ENCODE results near the gene NDUFV3.
A peak's percentile ranks its signal among the peaks of the same experiment; 100 is the strongest.

Gene NDUFV3

DNA sequence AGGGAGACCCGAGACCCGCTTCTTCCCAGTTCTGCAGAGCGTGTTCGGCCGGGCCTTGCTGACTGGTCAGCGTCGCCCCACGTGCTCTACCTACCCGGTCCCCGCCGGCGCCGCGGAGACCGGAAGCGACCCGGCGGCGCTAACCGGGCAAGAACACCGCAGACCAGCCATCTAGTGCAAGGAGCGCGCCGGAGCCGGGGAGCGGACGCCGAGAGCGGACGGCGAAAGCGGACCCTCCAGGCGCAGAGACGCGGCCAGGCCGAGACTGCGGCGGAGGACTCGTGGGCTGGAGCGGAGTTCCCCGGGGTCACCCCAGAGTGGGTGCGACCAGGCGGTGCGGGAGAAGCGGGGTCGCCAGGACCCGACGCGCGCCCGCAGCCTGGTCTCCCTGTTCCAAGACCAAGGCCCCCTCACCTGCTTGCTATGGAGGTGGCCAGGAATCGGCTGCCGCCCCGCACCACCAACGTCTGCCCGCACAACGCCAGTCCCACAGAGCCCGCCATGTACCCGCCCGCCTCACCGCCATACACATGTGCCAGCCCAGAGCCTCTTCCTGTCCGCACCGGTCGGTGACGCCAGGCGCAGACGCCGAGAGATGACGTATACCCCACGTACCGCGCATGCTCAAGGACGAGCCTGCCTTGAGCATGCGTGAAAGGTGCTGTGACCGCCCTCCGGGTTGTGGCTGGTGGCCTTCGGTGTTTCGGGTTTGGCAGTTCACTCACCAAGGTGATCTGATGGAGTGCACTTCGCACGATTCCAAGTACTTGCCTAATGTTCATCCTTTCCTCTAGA, 13.9 kb upstream of the NDUFV3 start, which contains the start of gene WDR4 (continued):
- TF ChIP-seq ZNF214 (tag by site-specific recombination; IDR thresholded peaks at IDR 0.05; ENCODE audit: borderline replicate concordance) (no peak), ZBTB21 (tag by site-specific recombination; IDR thresholded peaks at IDR 0.05) (peak; percentile 79), ZBTB20 (tag by site-specific recombination; IDR thresholded peaks at IDR 0.05) (peak; percentile 90), ZNF791 (tag by site-specific recombination; IDR thresholded peaks at IDR 0.05) (0 out of 2 replicates have a peak, but pooled peaks have one; percentile 33), RBAK (tag by site-specific recombination; IDR thresholded peaks at IDR 0.05) (no peak; the same call in 1 of the 2 replicates), ZNF561 (tag by site-specific recombination; IDR thresholded peaks at IDR 0.05; ENCODE audit: borderline replicate concordance) (peak; percentile 33), ZNF621 (tag by site-specific recombination; IDR thresholded peaks at IDR 0.05) (no peak), ZNF394 (tag by site-specific recombination; IDR thresholded peaks at IDR 0.05; ENCODE audit: borderline replicate concordance) (peak; percentile 67; the same call in 1 of the 2 replicates), HOXA7 (CRISPR knock-in tag; IDR thresholded peaks at IDR 0.05; ENCODE audit: borderline replicate concordance) (no peak), ZNF707 (tag by site-specific recombination; IDR thresholded peaks at IDR 0.05) (peak; percentile 30; the same call in 1 of the 2 replicates), ZNF510 (tag by site-specific recombination; IDR thresholded peaks at IDR 0.05; ENCODE audit: insufficient replicate concordance) (no peak), ZNF596 (tag by site-specific recombination; IDR thresholded peaks at IDR 0.05) (no peak), GLI4 (tag by site-specific recombination; IDR thresholded peaks at IDR 0.05) (no peak), ZNF521 (tag by site-specific recombination; IDR thresholded peaks at IDR 0.05) (no peak), GLI2 (tag by site-specific recombination; IDR thresholded peaks at IDR 0.05; ENCODE audit: borderline replicate concordance, low read depth) (no peak), SP2 (tag by site-specific recombination; IDR thresholded peaks at IDR 0.05) (peak; percentile 71), ZNF626 (tag by site-specific recombination; IDR thresholded peaks at IDR 0.05) (no peak), ZNF175 (tag by site-specific recombination; IDR thresholded peaks at IDR 0.05) (no peak), ZNF624 (tag by site-specific recombination; IDR thresholded peaks at IDR 0.05) (peak; percentile 65; the same call in 1 of the 2 replicates), ZXDB (tag by site-specific recombination; IDR thresholded peaks at IDR 0.05) (peak; percentile 86; the same call in 1 of the 2 replicates), ZNF501 (tag by site-specific recombination; IDR thresholded peaks at IDR 0.05) (no peak), KLF10 (tag by site-specific recombination; IDR thresholded peaks at IDR 0.05) (no peak), ZNF426 (tag by site-specific recombination; IDR thresholded peaks at IDR 0.05) (no peak), ZNF585B (tag by site-specific recombination; IDR thresholded peaks at IDR 0.05) (no peak), ZNF114 (tag by site-specific recombination; IDR thresholded peaks at IDR 0.05) (no peak), REPIN1 (tag by site-specific recombination; IDR thresholded peaks at IDR 0.05; ENCODE audit: low read depth) (no peak), ZNF529 (tag by site-specific recombination; IDR thresholded peaks at IDR 0.05; ENCODE audit: insufficient replicate concordance) (no peak), ZNF433 (tag by site-specific recombination; IDR thresholded peaks at IDR 0.05; ENCODE audit: low read depth) (no peak), PRDM1 (tag by site-specific recombination; IDR thresholded peaks at IDR 0.05) (no peak)
- TF ChIP-seq, protein P1, sequence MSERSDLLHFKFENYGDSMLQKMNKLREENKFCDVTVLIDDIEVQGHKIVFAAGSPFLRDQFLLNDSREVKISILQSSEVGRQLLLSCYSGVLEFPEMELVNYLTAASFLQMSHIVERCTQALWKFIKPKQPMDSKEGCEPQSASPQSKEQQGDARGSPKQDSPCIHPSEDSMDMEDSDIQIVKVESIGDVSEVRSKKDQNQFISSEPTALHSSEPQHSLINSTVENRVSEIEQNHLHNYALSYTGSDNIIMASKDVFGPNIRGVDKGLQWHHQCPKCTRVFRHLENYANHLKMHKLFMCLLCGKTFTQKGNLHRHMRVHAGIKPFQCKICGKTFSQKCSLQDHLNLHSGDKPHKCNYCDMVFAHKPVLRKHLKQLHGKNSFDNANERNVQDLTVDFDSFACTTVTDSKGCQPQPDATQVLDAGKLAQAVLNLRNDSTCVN (tag by site-specific recombination; optimal IDR thresholded peaks at IDR 0.05), result peak; percentile 90
- TF ChIP-seq, protein P2, sequence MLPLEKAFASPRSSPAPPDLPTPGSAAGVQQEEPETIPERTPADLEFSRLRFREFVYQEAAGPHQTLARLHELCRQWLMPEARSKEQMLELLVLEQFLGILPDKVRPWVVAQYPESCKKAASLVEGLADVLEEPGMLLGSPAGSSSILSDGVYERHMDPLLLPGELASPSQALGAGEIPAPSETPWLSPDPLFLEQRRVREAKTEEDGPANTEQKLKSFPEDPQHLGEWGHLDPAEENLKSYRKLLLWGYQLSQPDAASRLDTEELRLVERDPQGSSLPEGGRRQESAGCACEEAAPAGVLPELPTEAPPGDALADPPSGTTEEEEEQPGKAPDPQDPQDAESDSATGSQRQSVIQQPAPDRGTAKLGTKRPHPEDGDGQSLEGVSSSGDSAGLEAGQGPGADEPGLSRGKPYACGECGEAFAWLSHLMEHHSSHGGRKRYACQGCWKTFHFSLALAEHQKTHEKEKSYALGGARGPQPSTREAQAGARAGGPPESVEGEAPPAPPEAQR (tag by site-specific recombination; IDR thresholded peaks at IDR 0.05), result no peak
- TF ChIP-seq, protein P3, sequence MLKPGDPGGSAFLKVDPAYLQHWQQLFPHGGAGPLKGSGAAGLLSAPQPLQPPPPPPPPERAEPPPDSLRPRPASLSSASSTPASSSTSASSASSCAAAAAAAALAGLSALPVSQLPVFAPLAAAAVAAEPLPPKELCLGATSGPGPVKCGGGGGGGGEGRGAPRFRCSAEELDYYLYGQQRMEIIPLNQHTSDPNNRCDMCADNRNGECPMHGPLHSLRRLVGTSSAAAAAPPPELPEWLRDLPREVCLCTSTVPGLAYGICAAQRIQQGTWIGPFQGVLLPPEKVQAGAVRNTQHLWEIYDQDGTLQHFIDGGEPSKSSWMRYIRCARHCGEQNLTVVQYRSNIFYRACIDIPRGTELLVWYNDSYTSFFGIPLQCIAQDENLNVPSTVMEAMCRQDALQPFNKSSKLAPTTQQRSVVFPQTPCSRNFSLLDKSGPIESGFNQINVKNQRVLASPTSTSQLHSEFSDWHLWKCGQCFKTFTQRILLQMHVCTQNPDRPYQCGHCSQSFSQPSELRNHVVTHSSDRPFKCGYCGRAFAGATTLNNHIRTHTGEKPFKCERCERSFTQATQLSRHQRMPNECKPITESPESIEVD (tag by site-specific recombination; IDR thresholded peaks at IDR 0.05), result no peak
- TF ChIP-seq, protein P4, sequence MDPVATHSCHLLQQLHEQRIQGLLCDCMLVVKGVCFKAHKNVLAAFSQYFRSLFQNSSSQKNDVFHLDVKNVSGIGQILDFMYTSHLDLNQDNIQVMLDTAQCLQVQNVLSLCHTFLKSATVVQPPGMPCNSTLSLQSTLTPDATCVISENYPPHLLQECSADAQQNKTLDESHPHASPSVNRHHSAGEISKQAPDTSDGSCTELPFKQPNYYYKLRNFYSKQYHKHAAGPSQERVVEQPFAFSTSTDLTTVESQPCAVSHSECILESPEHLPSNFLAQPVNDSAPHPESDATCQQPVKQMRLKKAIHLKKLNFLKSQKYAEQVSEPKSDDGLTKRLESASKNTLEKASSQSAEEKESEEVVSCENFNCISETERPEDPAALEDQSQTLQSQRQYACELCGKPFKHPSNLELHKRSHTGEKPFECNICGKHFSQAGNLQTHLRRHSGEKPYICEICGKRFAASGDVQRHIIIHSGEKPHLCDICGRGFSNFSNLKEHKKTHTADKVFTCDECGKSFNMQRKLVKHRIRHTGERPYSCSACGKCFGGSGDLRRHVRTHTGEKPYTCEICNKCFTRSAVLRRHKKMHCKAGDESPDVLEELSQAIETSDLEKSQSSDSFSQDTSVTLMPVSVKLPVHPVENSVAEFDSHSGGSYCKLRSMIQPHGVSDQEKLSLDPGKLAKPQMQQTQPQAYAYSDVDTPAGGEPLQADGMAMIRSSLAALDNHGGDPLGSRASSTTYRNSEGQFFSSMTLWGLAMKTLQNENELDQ (tag by site-specific recombination; IDR thresholded peaks at IDR 0.05; ENCODE audit: low read depth), result no peak
- TF ChIP-seq, protein P5, sequence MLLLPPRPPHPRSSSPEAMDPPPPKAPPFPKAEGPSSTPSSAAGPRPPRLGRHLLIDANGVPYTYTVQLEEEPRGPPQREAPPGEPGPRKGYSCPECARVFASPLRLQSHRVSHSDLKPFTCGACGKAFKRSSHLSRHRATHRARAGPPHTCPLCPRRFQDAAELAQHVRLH (tag by site-specific recombination; IDR thresholded peaks at IDR 0.05), result peak; percentile 95
